BJ (cell line): ENCODE measurements around the gene GOLGA7B. TPM values are rescaled to one million over a fixed set of nuclear protein-coding genes. Genes with fewer than 3 reads are reported as not detected.

Source experiments
- CTCF ChIA-PET: fragments of 350-600 bp; formaldehyde crosslinking; extraction: SDS; loops from one replicate; lab custom pipeline; 2021; ENCODE audit warnings: antibody characterized with exemption, inconsistent platforms; lab: Yijun Ruan, JAX
- POLR2A ChIA-PET: fragments of 300-600 bp; sonication (Branson Sonifier 250); formaldehyde crosslinking; extraction: SDS; loops from one replicate; lab custom pipeline; 2021; ENCODE audit warnings: antibody characterized with exemption; lab: Charles Lee
- DNase-seq: peaks from one replicate; pipeline ENCODE4 v3.0.0-alpha.2; 2011; ENCODE audit warnings: low read depth
- H3K27me3 ChIP-seq: 2 replicates; pipeline ENCODE4 v1.6.0; 2011; ENCODE audit warnings: low read length; ENCODE audit not compliant: control insufficient read depth, insufficient read depth
- H3K36me3 ChIP-seq: 2 replicates; pipeline ENCODE4 v1.5.1; 2011; ENCODE audit warnings: low read length; ENCODE audit not compliant: control insufficient read depth, insufficient read depth
- H3K4me3 ChIP-seq: 2 replicates; pipeline ENCODE4 v1.5.1; 2011; ENCODE audit warnings: low read depth, mild to moderate bottlenecking, control low read depth, low read length
- CTCF ChIP-seq: IDR thresholded peaks from 2 replicates; pipeline ENCODE4 v1.5.1; 2011; ENCODE audit warnings: low read depth, mild to moderate bottlenecking, control low read depth, inconsistent platforms, low read length, moderate library complexity; ENCODE audit not compliant: insufficient read depth
- polyA plus RNA-seq: library from polyadenylated mRNA; depleted of rRNA; stranded (reverse); fragments of >200 nt; gene quantifications from 2 replicates; pipeline ENCODE4 v1.2.3, GENCODE V29; 2011

The GOLGA7B gene
- polyA plus RNA-seq, 1 experiment: 0.01 TPM

GRCh38 chr10:97810446-97810845 lies 39.2 kb upstream of the GOLGA7B start:
- CTCF ChIA-PET: interaction anchor here (0.8 to 2.1 kb wide), 4 partner anchors 18 to 59 kb away, joined by 3 to 6 read pairs (median 3); no protein-coding TSS in a partner anchor
- POLR2A ChIA-PET: no interaction called here

GRCh38 chr10:97811958-97812357 lies 37.7 kb upstream of the GOLGA7B start:
- no peak for DNase-seq
- POLR2A ChIA-PET: no interaction called here
- Histone ChIP-seq H3K27me3 (peaks cover 14% of the 10 kb centered on the region), H3K36me3 (no peaks in the 10 kb centered on the region), H3K4me3 (no peak overlapping the region)
- CTCF ChIA-PET: interaction anchor here (1.0 kb wide), 2 partner anchors 19 to 58 kb away, joined by 3 to 4 read pairs; no protein-coding TSS in a partner anchor
- TF ChIP-seq CTCF: no peak

More at GRCh38 chr10:97810446-97810845, 39.2 kb upstream of the GOLGA7B start:
- Histone ChIP-seq H3K36me3 (no peaks in the 10 kb centered on the region), H3K27me3 (peaks cover 7% of the 10 kb centered on the region), H3K4me3 (no peak overlapping the region)
- no peak for TF ChIP-seq CTCF
- no peak for DNase-seq

- DNase-seq: no peak
- Histone ChIP-seq H3K4me3 (no peak overlapping the region), H3K27me3 (peaks cover 14% of the 10 kb centered on the region), H3K36me3 (no peaks in the 10 kb centered on the region)
- CTCF ChIA-PET: interaction anchor here (1.0 to 1.6 kb wide), 2 partner anchors 21 to 57 kb away, joined by 4 to 6 read pairs; no protein-coding TSS in a partner anchor
- POLR2A ChIA-PET: no interaction called here
- TF ChIP-seq CTCF: no peak
These were observed 36.9 kb upstream of the GOLGA7B start for GRCh38 chr10:97812696-97813095.

- no peak overlapping the region for H3K4me3 ChIP-seq
- peaks cover 15% of the 10 kb centered on the region for H3K27me3 ChIP-seq
- H3K36me3 ChIP-seq: no peaks in the 10 kb centered on the region
- no peak for DNase-seq
- POLR2A ChIA-PET: no interaction called here
- no peak for TF ChIP-seq CTCF
- CTCF ChIA-PET: interaction anchor here (1.6 kb wide), 1 partner anchor 21 kb away, joined by 6 read pairs; no protein-coding TSS in a partner anchor
These were observed 36.3 kb upstream of the GOLGA7B start for GRCh38 chr10:97813311-97813710.

GRCh38 chr10:97814996-97815395 lies 34.6 kb upstream of the GOLGA7B start:
- ChIA-PET POLR2A (no interaction called here), CTCF (no interaction called here)
- Histone ChIP-seq H3K36me3 (no peaks in the 10 kb centered on the region), H3K27me3 (peaks cover 15% of the 10 kb centered on the region), H3K4me3 (no peak overlapping the region)
- no peak for TF ChIP-seq CTCF
- DNase-seq: no peak
